Kidney glomerular epithelial cell (primary cell): ENCODE measurements around the gene SLC35F4.
A peak's percentile ranks its signal among the peaks of the same experiment; 100 is the strongest.
"Not testable (repeated sequence)": the region's sequence is repeated elsewhere in the genome, so short reads cannot be mapped to it uniquely, and the experiment has no call there.

Source experiments
- DNase-seq: peaks from one replicate; lab custom pipeline; 2025; lab: John Stamatoyannopoulos, UW

Gene SLC35F4

DNA sequence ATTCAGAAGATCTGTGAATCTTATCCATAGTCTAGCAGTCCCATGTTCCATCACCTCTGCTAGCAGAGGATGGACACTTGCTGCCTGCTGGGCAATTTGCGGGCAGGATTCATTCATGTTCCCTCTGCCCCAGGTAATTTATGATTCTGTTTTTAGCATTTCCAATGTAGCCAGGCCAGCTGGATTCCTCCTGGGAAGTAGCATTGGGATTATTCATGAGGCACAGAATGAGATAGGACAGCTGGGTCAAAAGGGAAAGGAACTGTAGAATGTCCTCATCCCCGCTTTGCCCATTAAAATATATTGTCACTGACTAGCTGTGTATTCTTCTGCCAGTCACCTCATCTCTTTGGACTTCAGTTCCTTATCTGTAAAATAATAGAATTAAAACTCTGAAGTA, 68.7 kb downstream of the SLC35F4 start:
- DNase-seq: no peak

DNA sequence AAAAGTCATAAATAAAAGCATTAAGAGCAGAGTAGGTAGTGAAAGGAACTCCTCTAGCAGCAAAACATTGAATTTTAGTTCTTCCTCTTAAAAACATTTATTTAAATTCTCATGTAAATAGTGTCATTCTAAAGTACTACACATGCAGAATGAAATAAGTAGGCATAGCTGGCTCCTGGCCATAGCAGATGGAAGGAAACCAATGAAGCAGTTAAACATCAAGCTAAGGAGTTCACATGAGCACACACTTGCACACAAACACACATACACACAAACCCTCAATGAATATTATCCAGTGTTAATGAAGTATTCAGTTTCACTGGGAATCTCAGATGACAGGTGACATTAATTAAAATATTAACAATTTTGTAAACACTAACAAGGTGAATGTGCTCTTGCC, 69.3 kb downstream of the SLC35F4 start:
- no peak for DNase-seq

DNA sequence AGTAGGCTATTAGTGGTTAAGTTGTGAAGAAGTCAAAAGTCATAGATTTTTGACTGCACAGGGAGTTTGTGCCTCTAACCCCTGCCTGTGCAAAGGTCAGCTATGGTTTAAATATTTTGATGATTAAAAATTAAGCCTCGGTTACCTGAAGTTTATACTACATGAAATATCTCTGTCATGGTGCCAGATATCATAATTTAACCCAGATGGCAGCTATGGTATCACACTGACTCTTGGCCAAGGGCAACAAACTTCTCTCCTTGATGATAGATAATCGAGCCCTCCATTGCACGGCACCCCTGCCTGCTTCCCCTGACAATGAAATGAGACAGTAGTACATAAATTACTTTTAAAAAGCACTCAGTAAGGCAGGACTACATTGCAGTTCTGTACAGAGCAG, 80.8 kb downstream of the SLC35F4 start:
- no peak for DNase-seq

DNA sequence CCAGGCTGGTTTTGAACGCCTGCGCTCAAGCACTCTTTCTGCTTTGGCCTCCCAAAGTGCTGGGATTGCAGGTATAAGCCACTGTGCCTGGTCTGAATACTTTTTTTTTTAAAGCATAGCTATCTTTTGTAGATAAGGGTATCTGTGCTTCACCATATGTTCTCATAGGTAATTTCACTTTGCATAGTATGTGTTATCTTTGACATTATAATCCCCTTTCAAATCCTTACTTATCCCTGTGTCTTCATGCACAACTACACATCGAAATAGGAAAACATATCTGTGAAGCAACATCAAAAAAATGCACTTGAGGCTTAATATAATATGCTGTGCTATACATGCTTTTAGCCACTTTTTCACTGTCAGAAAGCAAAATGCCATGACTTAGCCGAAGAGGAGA, 94.1 kb downstream of the SLC35F4 start:
- DNase-seq: no peak

DNA sequence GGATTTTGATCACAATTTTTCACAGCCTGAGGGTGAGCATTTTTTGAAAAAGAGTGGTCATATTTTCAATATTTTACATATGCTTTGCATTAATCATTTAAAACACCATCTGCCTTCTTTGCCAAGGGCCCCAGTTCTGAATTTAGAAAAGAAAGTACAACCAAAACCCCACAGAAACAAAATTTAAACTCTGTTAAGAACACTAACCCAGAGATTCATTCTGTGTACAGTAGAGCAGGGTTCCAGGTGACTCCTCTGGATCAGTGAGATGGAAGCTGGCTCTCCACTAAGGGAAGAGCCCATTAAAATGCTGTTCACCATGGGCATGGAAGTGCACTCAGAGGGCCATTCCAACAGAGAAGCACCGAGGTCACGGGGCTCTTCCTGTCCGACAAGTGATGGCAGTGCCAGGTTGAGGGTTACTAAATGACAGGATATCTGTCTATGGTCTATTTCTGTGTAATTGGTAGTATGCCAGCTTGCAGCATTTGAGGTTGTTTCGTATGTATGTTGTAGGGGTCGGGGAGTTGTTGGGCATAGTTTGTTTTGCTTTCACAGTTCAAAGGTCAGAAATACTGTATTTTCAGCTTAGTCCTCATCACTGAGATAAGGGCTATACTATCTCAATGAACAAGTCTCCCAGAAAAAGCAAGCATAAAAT, 95.9 kb downstream of the SLC35F4 start:
- DNase-seq: no peak

DNA sequence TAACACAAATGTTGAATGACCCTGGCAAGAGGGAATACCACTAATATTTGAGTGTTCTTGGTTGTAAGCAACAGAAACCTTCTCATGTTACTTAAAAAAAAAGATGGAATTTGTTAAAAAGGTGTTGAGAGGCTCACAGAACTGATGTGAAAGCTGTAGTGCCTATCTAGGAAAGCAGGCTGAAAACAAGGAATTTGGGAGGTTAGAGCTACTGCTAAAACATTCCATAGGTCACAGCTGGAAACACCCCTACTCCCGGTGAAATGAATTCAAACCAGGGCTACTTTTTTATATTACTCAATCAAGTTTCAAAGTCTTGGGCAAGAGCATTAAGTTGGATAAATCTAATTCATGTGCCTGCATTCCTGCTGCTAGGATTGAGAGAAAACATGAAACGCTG, 104.1 kb downstream of the SLC35F4 start:
- DNase-seq: no peak

DNA sequence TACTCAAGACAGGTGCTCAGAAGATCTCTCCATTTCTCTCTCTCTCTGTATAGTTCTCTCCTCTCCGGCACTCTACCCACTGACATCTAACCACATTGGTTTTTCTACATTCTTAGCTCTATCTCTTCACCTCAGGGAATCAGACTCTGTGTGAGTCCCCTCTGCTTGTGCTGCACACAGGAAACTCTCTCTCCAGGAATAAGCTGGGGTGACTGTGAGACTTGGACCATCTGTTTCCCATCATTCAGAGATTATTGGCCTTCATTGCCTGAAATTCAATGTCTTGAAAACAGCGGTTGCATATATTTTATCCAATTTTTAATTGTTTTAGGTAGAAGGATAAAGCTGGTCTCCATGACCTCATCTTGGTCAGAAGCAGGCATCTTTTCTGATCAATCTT, 105.0 kb downstream of the SLC35F4 start:
- no peak for DNase-seq

DNA sequence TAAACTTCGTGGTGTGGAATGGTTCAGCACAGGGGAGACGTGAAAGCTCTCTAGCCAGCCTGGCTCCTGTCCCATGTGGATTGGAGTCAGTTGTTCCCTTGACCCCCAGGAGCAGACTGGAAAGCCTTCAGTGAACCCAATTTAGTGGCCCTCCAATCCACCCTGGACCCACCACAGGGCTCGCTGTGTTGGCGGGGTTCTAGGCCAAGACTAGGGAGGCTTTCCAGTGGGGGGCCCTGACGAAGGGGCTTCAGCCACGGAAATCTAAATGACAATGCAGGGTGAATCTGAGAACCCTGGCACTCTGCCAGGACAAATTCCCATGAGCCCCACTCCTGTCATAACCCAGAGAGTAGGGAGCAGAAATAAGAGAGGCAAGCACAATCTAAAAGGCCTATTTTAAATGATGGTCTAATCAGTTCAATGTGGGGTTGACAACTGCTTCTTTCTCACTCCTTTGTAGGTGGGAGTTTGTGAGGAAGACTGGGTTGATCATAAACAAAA, 110.8 kb downstream of the SLC35F4 start:
- no peak for DNase-seq

DNA sequence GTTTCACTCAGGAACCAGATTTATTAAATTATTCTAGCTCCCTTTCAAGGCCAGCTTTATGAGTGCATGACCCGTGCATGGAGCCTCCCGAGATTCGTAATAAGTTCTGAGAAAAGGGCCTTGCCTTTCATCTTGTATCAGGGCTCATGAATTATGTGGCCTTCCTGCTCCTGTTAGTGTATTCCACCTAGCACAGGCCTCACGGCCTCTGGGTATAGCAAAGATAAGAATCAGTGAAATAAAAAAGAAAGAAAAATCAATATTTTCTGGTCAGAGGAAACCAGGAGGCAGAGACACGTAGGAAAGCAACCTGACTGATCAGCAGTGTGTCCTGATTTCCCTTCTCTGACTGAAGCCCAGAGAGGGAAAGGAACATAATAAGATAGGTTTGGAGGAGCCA, 111.4 kb downstream of the SLC35F4 start:
- no peak for DNase-seq

DNA sequence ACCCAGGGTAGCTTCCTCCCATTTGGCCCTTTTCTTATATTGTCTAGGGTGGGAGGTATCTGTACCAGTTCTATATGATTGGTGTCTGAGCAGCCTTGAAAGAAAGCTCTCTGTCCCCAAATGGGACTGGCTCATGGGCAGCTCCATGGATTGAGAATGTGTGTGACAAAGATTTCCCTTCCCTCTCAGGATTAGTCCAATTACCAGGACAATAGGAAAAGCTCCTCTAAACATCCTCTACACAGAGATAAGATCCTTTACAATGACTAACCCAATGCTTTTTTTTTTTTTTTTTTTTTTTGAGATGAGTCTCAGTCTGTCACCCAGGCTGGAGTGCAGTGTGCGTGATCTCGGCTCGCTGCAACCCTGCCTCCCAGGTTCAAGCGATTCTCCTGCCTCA, 112.1 kb downstream of the SLC35F4 start:
- no peak for DNase-seq

DNA sequence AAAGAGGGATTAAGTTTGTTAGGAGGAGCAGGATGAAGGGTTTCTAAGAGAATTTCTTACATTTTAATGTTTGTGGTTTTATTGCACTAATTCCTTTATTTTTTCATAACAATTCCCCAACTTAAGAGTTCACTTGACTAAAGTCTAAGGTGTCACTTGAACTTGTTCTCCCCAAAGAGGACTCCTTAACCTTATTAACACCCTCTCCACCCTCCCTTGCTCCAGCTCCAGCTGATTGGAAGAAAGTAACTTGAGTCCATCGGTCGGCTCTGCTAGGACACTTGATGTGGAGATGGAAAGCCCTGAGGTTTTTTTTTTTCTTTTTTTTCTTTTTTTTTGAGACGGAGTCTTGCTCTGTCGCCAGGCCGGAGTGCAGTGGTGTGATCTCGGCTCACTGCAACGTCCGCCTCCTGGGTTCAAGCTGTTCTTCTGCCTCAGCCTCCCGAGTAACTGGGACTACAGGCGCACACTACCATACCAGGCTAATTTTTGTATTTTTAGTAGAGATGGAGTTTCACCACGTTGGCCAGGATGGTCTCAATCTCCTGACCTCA, 113.7 kb downstream of the SLC35F4 start:
- not testable (repeated sequence) for DNase-seq

DNA sequence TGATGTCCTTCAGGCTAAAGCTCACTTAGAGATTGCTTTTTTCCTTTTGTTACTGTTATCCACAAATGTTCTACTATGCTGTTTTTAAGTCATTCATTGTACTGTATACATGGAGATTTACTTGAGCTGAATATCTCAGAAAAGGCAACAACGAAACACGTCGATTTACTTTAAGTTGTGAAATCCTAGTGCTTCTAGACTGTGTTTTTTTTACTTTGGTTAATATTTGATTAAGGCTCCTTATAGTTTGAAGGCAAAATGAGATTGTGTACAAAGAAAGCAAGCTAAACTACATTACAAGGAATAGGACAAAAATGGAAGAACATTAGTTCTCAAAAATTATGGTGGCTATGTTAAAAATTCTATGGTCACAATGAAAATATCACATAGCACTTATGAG, 114.5 kb downstream of the SLC35F4 start:
- peak; percentile 5 for DNase-seq

DNA sequence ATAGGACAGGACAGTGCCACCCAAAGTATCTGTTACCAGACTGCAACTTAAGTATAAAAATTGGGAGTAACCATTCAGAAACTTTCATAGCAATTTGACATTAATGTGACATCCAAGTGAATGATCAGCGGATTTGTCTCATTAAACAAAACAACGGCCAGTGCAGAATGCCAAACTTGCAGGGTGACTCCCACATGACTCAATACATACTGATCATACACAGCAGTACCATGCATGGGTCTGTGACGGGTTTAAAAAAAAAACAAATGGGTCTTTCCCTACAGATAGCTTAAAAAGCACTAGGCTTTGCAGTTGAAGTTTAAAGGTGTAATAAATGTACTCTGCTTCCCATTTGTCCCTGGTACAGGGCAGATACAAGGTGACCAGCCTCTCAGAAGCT, 116.6 kb downstream of the SLC35F4 start:
- peak; percentile 54 for DNase-seq

DNA sequence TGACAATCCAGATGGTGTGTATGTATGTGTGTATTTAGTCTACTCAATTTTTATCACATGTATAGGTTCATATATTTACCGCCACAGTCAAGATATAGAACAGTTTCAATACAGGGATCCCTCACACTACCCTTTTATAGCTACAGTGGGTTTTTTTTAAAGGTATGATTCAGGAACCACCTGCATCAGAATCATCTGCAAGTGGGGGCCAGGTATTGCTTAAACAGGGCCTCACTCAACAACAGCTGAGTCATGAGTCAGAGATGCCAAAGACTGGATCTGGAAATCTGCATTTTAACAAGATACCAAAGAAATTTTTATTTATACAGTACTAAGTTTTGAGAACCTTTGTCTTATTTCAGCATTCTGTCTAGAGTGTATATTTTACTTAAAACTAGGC, 117.6 kb downstream of the SLC35F4 start:
- DNase-seq: no peak

DNA sequence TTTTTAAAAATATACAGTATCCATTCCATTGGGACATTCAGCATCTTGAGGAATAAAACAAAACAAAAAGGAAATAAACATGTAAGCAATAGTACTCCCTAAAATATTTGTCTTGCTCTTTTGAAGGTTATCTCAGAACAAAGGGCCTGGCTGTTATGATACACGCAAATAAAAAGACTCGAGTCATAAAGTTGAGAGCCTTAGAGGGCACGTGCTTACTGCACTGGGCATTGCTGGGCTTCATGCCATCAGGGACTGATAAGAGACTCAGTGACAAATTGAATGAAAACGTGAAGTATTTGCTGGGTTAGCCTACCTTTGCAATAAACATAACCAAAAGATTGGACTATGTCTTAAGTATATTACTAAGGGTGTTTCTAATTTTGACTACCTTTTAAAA, 118.9 kb downstream of the SLC35F4 start:
- peak; percentile 20 for DNase-seq

DNA sequence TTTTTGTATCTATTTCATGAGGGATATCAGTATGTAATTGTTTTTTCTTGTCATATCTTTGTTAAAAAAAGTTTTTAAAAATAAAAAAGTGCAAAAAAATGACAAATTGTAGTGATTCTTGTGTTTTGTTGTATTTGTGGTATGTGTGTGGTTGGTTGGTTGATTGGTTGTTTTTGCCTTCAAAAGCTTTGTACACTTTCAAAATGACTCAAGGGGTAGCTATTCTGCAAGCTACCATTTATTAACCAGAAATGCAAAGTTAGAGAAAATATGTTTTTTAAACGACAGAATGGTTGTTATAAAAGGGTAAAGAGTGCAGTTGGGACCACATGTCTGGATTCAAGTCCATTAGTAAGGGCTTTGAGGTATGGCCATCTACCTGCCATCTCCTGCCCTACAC, 119.3 kb downstream of the SLC35F4 start:
- peak; percentile 20 for DNase-seq

DNA sequence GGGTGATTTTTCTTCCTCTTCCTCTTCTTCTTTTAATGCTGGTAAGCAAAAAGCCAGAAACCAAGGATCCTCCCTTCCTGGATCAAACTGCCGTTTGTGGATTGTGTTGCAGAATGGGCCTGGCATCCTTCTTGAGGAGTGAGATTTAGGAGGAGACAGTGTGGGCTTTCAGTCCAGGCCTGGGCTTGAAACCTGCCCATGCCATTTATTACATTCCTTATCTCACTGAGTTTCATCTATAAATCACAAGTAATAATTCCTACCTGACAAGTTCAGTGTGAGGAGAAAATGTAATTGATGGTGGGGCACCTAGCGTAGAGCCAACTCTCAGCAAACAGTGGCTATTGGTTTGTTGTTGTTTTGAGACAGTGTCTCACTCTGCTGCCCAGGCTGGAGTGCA, 126.4 kb downstream of the SLC35F4 start:
- DNase-seq: no peak

DNA sequence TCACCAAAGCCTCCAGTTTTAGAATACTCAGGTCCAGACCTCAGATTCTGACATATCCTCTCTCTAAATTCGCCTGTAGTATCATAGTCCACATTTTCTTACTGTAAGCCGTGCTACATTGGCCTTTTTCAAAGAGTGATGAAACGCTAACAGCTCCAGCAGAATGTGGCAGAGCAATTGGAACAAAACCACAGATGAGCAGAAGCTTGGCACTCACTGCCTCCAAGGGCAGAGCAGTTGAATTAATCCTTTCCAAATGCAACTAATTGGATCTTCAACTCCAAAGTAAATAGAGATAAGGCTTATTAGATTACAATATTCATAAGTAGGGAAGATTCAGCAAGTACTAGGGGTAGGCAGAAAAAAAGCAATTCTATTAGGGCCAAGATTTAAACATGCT, 128.3 kb downstream of the SLC35F4 start:
- DNase-seq: no peak

DNA sequence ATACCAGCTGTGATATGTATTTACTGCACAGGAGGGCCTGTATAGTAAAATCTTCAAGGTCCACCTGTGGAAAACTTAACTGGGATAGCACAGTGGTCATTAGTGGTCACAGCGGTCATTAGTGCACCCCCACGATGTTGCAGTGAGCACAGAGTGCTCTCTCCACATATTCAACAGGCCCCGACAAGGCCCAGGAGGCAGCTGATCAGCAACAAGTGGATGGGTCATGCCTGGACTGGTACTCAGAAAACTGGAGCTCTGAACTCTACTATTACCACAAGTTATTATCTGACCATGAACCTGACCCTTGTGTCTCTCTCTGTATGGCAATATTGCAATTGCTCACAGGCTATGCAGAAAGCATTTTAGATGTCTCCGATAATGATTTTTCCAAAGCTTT, 129.5 kb downstream of the SLC35F4 start:
- no peak for DNase-seq

DNA sequence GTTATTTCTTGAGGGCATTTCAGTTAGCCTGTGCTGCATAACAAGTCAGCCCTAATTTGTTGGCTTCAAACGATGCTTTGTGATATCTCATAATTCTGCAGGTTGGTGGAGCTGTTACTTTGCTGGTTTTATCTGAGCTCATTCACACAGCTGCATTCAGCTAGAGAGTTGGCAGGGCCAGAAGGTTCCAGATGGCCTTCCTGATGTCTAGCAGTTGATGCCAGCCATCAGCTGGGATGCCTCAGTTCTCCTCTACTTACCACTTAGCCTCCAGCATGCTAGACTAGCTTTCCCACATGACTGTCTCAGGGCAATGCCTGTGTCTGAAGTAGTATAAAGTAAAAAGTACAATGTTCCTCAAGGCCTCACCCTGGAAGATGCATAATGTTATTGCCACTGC, 130.6 kb downstream of the SLC35F4 start:
- no peak for DNase-seq

DNA sequence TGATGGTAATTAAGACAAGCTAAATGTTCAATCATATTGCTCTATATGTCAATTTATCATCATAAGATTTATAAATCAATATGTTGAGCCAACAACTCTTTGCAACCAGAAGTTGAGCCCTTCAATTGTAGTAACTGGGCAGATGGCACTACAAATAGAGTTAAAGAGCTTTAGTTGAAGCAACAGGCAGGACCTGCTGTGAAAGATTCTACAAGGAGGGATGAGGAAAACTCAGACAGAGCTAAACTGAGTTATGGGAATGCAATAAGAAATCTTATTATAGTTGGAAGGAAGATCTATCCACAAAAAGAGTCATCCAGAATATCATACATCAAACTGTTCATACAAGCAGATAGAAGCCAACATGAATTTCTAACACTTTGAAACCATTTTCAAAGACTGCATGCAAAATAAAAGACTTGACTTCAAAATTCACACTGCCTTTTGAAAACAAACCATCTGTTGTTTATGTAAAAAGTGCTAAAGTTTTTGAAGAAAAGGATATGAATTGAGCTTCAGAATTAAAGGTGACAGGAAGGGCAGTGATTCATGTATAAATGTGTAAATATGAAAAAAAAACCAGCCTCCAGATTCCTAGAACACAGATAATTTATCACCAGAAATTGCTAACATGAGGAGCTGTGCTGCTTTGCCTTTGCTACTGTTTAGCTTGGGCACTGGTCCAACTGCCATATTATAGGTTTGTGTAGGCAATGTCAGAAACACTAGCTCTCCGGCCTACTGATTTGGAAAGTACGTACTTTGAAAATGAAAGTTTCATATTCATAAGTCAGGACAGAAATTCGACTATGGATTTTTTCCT, 133.2 kb downstream of the SLC35F4 start:
- DNase-seq: peak; percentile 44

DNA sequence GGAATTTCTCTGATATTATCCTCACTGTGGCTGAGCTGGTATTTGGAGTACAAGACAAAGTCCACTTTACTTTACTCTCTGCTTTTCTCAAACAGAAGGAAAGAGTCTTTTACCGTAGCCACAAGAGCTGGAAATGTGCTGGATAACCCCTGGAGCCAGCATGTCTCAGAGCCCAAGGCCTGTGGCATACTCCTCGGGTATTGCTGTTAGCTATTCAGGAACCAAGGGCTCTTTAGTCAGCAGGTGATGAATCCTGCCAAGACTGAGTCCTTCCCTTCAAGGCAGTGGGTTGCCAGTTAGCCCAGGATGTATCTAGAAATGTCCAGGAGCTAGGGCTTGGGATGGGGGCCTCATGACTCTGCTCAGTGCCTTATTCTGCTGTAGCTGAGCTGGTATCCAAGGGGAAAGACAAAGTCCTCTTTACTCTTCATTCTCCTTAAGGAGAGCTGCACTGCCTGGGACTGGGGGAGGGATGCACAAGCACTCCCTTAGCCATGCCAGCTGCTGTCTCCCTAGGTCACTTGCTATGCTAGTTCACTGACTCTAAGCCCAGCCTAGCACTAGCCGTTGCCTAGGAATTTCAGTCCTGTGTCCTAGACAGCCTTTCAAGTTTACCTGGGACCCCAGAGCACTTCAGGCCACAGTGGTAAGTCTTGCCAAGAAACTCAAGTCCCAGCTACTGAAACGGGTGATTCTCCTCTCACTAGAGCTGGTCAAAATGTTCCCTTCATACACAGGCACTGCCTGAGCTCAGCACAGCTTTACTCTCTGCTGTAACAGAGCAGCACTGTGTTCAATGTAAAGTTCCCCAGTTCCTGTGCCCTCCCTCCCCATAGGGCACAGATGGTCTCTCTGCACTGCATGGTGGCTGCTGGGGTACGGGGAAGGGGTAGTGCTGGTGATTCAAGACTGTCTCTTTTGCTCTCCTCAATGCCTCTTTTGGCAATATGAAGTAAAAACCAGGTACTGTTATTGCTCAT, 136.4 kb downstream of the SLC35F4 start:
- no peak for DNase-seq
